CD4-positive, alpha-beta T cell (primary cell): ENCODE measurements around the gene TCF7L2. TPM values are rescaled to one million over a fixed set of nuclear protein-coding genes. Genes with fewer than 3 reads are reported as not detected.

ENCODE experiments used
- ATAC-seq: fragments of 200-7000 bp; cut with Tn5 transposase; one replicate; pipeline ENCODE4 v1.10.0; 2022; ENCODE audit warnings: mild to moderate bottlenecking; ENCODE audit not compliant: poor library complexity
- CTCF ChIA-PET: fragments of 350-600 bp; sonication (Branson Sonifier 250); formaldehyde crosslinking; loops from one replicate; lab custom pipeline; 2021; ENCODE audit warnings: antibody characterized with exemption, inconsistent platforms; lab: Charles Lee
- POLR2A ChIA-PET: fragments of 350-600 bp; sonication (Branson Sonifier 250); formaldehyde crosslinking; loops from one replicate; lab custom pipeline; 2021; ENCODE audit warnings: antibody characterized with exemption, inconsistent platforms; lab: Charles Lee
- DNase-seq, 14 experiments: peaks; one replicate each; pipeline ENCODE4 v3.0.0-alpha.2; 2013 to 2020; ENCODE audit warnings: mixed read lengths in 2 of 14
- H3K27ac ChIP-seq, 2 donors: one replicate each; pipeline versions ENCODE4 v1.5.1 to v1.7.0; 2013; ENCODE audit warnings: low read length in 2 of 2, low read depth in 1 of 2, mild to moderate bottlenecking in 1 of 2
- H3K27me3 ChIP-seq, 2 experiments: 1 replicate in 1 of 2; 2 replicates in 1 of 2; pipeline versions ENCODE4 v1.6.1 to v1.7.0; 2013; ENCODE audit warnings: low read length in 2 of 2, control low read depth in 1 of 2, mild to moderate bottlenecking in 1 of 2, moderate library complexity in 1 of 2; ENCODE audit not compliant: insufficient read depth in 2 of 2, control insufficient read depth in 1 of 2
- H3K36me3 ChIP-seq: one replicate; pipeline ENCODE4 v1.6.1; 2013; ENCODE audit warnings: low read length, control low read depth; ENCODE audit not compliant: insufficient read depth
- H3K4me1 ChIP-seq: one replicate; pipeline ENCODE4 v1.6.1; 2013; ENCODE audit warnings: low read length, control low read depth; ENCODE audit not compliant: insufficient read depth
- H3K4me3 ChIP-seq: one replicate; pipeline ENCODE4 v1.5.1; 2013; ENCODE audit warnings: mild to moderate bottlenecking, low read length, moderate library complexity
- H3K9me3 ChIP-seq, 2 experiments: 1 replicate in 1 of 2; 2 replicates in 1 of 2; pipeline versions ENCODE4 v1.6.1 to v1.7.0; 2013; ENCODE audit warnings: low read length in 2 of 2, mild to moderate bottlenecking in 2 of 2, control low read depth in 1 of 2, moderate library complexity in 1 of 2; ENCODE audit not compliant: control insufficient read depth in 1 of 2, insufficient read depth in 1 of 2
- H3K27ac Mint-ChIP-seq: one replicate; pipeline ENCODE4 v1.8.0; 2020; ENCODE audit warnings: mixed read lengths
- H3K27me3 Mint-ChIP-seq: one replicate; pipeline ENCODE4 v1.8.0; 2021; ENCODE audit warnings: mixed read lengths
- H3K36me3 Mint-ChIP-seq: one replicate; pipeline ENCODE4 v1.8.0; 2021; ENCODE audit warnings: low read depth, mixed read lengths
- H3K4me1 Mint-ChIP-seq: one replicate; pipeline ENCODE4 v1.8.0; 2021; ENCODE audit warnings: low read depth, mixed read lengths
- H3K4me3 Mint-ChIP-seq: one replicate; pipeline ENCODE4 v1.8.0; 2020; ENCODE audit warnings: mild to moderate bottlenecking, mixed read lengths
- H3K9me3 Mint-ChIP-seq: one replicate; pipeline ENCODE4 v1.8.0; 2020; ENCODE audit warnings: mixed read lengths
- intact Hi-C, 2 experiments: fragments of 100-400 bp; cut with DNase I in 1 of 2; cut with micrococcal nuclease in 1 of 2; formaldehyde crosslinking; loops; one replicate each; pipeline versions ENCODE4 v1.15.1 to v1.9.0; 2023 to 2025; cut with DNase I, micrococcal nuclease
- total RNA-seq, 174 experiments: library from RNA in 2 of 174; stranded (reverse) in 2 of 174; gene quantifications; one replicate each; pipeline ENCODE4 v1.2.3 and lab custom pipeline; 2021 to 2026
- TF ChIP-seq, protein P1 (sequence below): fragments of 200-600 bp; IDR thresholded peaks from one replicate; pipeline ENCODE4 v1.8.0; 2022; ENCODE audit warnings: antibody characterized with exemption, mild to moderate bottlenecking

TCF7L2 gene
- total RNA-seq, 2 experiments from 2014 or later = 4.2 to 4.4 TPM

DNA sequence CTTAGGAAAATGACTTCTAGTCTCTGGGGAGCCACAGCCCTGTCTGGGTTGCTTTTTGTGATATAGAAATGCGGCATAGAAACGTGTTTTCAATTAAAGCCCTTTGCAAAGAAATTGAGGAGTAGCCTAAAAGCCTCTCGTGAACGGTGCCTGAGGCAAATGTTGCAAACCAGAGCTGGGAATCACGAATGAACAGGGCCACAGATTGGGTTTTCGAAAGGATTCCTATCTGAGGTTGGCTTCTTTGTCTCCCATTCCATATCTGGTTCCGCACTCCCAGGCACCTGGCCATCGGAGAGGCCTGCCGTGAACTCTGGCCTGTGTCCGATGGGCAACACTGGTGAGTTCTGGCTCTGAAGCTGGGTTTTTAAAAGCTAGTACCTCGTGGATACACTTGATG is 221.6 kb downstream of the TCF7L2 start:
- ATAC-seq (no peak), DNase-seq (no peak)
- no peaks in the 10 kb centered on the region for H3K4me1 ChIP-seq
- H3K27me3 Mint-ChIP-seq = no peaks in the 10 kb centered on the region
- H3K4me3 Mint-ChIP-seq = no peak overlapping the region
- no peaks in the 10 kb centered on the region for H3K36me3 ChIP-seq
- POLR2A ChIA-PET = no interaction called here
- H3K9me3 Mint-ChIP-seq = no peaks in the 10 kb centered on the region
- CTCF ChIA-PET = no interaction called here
- no peaks in the 10 kb centered on the region for H3K4me1 Mint-ChIP-seq
- H3K9me3 ChIP-seq = no peaks in the 10 kb centered on the region
- intact Hi-C loops = no loop called here
- H3K27ac ChIP-seq = no peak overlapping the region
- H3K27me3 ChIP-seq = no peaks in the 10 kb centered on the region
- H3K4me3 ChIP-seq = no peak overlapping the region
- no peaks in the 10 kb centered on the region for H3K36me3 Mint-ChIP-seq
- TF ChIP-seq, protein P1, sequence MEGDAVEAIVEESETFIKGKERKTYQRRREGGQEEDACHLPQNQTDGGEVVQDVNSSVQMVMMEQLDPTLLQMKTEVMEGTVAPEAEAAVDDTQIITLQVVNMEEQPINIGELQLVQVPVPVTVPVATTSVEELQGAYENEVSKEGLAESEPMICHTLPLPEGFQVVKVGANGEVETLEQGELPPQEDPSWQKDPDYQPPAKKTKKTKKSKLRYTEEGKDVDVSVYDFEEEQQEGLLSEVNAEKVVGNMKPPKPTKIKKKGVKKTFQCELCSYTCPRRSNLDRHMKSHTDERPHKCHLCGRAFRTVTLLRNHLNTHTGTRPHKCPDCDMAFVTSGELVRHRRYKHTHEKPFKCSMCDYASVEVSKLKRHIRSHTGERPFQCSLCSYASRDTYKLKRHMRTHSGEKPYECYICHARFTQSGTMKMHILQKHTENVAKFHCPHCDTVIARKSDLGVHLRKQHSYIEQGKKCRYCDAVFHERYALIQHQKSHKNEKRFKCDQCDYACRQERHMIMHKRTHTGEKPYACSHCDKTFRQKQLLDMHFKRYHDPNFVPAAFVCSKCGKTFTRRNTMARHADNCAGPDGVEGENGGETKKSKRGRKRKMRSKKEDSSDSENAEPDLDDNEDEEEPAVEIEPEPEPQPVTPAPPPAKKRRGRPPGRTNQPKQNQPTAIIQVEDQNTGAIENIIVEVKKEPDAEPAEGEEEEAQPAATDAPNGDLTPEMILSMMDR = no peak
- no peak overlapping the region for H3K27ac Mint-ChIP-seq

DNA sequence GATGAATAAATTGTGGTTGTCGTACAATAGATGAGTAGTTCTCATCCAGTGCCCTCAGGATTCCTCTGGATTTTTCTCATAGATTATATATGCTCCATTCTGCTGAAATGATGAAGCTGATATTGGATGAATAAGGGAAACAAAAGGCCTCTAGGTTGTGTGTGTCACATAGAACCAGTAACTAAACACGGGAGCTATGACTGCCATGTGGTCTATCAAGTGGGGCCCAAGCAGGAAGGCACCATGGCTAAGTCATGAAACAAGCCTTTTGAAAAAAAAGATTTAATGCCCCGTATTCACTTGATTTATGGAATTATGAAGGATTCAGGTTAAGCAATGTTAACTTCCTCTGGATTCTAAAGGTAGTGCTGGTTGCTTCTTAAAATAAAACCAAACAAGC is 225.1 kb downstream of the TCF7L2 start:
- H3K4me3 Mint-ChIP-seq = no peak overlapping the region
- TF ChIP-seq, protein P1 = no peak
- POLR2A ChIA-PET = no interaction called here
- no peak overlapping the region for H3K27ac Mint-ChIP-seq
- CTCF ChIA-PET = no interaction called here
- Histone ChIP-seq H3K36me3 (no peaks in the 10 kb centered on the region), H3K9me3 (no peaks in the 10 kb centered on the region), H3K27me3 (no peaks in the 10 kb centered on the region), H3K4me1 (no peaks in the 10 kb centered on the region), H3K27ac (no peak overlapping the region), H3K4me3 (no peak overlapping the region)
- intact Hi-C loops = no loop called here
- DNase-seq (no peak), ATAC-seq (no peak)
- H3K4me1 Mint-ChIP-seq = no peaks in the 10 kb centered on the region
- no peaks in the 10 kb centered on the region for H3K9me3 Mint-ChIP-seq
- H3K27me3 Mint-ChIP-seq = no peaks in the 10 kb centered on the region
- no peaks in the 10 kb centered on the region for H3K36me3 Mint-ChIP-seq

DNA sequence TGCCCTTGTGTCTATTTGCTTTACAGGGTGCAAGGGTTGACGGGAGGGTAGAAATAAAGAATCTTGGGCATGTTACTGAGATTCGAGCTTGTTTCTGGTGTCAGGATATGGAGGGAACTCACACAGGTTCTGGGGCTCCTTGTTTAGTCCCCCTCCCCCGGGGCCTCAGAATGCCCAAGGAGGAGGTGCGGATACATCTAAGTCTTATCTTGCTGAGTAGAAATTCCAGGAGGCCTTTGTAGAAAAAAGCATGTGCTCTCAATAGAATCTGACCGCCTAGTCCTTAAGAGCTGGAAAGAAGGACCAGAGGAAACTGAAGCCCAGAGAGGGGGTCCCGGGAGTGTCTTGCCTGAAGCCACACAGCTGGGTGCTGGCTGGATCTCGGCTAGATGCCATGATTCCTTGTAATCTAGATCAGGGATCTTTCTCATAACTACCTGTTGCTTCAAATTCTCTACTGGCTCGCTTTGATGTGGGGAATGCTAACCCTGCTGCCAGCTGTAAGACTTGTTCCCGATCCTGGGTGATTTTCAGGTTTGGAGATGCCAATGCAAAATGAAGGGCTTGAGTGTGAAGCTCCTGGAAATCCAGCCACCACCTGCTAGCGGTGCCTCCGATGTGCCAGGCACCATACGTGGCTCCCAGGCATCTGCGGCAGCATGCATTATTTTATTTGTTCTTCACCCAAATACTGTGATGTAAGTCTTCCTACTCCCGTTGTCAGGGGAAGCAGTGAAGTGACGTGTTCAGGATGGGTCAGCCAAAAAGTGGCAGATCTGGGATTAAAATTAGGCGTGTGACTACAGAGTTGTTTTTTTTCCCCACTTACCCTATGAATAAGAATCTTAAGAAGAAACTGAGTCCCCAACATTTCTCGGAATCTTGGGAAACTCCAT is 226.0 kb downstream of the TCF7L2 start:
- Mint-ChIP-seq H3K27ac (no peak overlapping the region), H3K4me3 (no peak overlapping the region), H3K27me3 (no peaks in the 10 kb centered on the region), H3K9me3 (no peaks in the 10 kb centered on the region), H3K4me1 (no peaks in the 10 kb centered on the region), H3K36me3 (no peaks in the 10 kb centered on the region)
- DNase-seq (no peak), ATAC-seq (no peak)
- no peak overlapping the region for H3K4me3 ChIP-seq
- TF ChIP-seq, protein P1 = no peak
- H3K4me1 ChIP-seq = no peaks in the 10 kb centered on the region
- intact Hi-C loops = no loop called here
- no peaks in the 10 kb centered on the region for H3K36me3 ChIP-seq
- H3K9me3 ChIP-seq = no peaks in the 10 kb centered on the region
- no peak overlapping the region for H3K27ac ChIP-seq
- no peaks in the 10 kb centered on the region for H3K27me3 ChIP-seq
- CTCF ChIA-PET = no interaction called here
- POLR2A ChIA-PET = no interaction called here
